ENCODE results near the gene TGFA.
A peak's percentile ranks its signal among the peaks of the same experiment; 100 is the strongest.

GRCh38 chr2:70514612-70515055, 39.0 kb downstream of the TGFA start:
- TF ChIP-seq, protein P1, sequence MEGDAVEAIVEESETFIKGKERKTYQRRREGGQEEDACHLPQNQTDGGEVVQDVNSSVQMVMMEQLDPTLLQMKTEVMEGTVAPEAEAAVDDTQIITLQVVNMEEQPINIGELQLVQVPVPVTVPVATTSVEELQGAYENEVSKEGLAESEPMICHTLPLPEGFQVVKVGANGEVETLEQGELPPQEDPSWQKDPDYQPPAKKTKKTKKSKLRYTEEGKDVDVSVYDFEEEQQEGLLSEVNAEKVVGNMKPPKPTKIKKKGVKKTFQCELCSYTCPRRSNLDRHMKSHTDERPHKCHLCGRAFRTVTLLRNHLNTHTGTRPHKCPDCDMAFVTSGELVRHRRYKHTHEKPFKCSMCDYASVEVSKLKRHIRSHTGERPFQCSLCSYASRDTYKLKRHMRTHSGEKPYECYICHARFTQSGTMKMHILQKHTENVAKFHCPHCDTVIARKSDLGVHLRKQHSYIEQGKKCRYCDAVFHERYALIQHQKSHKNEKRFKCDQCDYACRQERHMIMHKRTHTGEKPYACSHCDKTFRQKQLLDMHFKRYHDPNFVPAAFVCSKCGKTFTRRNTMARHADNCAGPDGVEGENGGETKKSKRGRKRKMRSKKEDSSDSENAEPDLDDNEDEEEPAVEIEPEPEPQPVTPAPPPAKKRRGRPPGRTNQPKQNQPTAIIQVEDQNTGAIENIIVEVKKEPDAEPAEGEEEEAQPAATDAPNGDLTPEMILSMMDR (IDR thresholded peaks at IDR 0.05): no peak
- no peak for TF ChIP-seq POLR2A (IDR thresholded peaks at IDR 0.05)
- peak in 1 of 3 donors; percentile 76 for TF ChIP-seq POLR2AphosphoS5 (IDR thresholded peaks at IDR 0.05)
